Endothelial cell of hepatic sinusoid (primary cell): Measurements from ENCODE around the gene ANKRD2.
"Not testable (repeated sequence)": the region's sequence is repeated elsewhere in the genome, so short reads cannot be mapped to it uniquely, and the experiment has no call there.

Experiments
- in situ Hi-C: cut with HindIII; loops from 2 replicates; pipeline ENCODE4 v1.10.0; 2017; ENCODE audit warnings: low sequenced_read_pairs

The ANKRD2 gene

GRCh38 chr10:97570146-97570788, 2.3 kb upstream of the ANKRD2 start:
- in situ Hi-C loops = no loop called here

- in situ Hi-C loops = no loop called here
These were observed 1.6 kb upstream of the ANKRD2 start for GRCh38 chr10:97570789-97571471.

- in situ Hi-C loops = no loop called here
These were observed 957 bp upstream of the ANKRD2 start for GRCh38 chr10:97571622-97572021.

GRCh38 chr10:97573021-97573420, 442 bp downstream of the ANKRD2 start:
- in situ Hi-C loops = no loop called here

GRCh38 chr10:97573672-97574071, 1.1 kb downstream of the ANKRD2 start:
- in situ Hi-C loops = no loop called here

- in situ Hi-C loops = no loop called here
These were observed 2.0 kb downstream of the ANKRD2 start for GRCh38 chr10:97574374-97575126.

GRCh38 chr10:97575127-97575668, 2.6 kb downstream of the ANKRD2 start:
- in situ Hi-C loops = no loop called here

- in situ Hi-C loops = not testable (repeated sequence)
These were observed 3.9 kb downstream of the ANKRD2 start for GRCh38 chr10:97576487-97576886.

- in situ Hi-C loops = no loop called here
These were observed 5.1 kb downstream of the ANKRD2 start for GRCh38 chr10:97577701-97578100.

- in situ Hi-C loops = no loop called here
These were observed 5.7 kb downstream of the ANKRD2 start for GRCh38 chr10:97578171-97578844.

- in situ Hi-C loops = no loop called here
These were observed 8.1 kb downstream of the ANKRD2 start for GRCh38 chr10:97580421-97581367.

GRCh38 chr10:97582169-97582568, 9.6 kb downstream of the ANKRD2 start:
- in situ Hi-C loops = no loop called here

GRCh38 chr10:97583476-97583875, 10.9 kb downstream of the ANKRD2 start:
- in situ Hi-C loops = no loop called here

GRCh38 chr10:97584060-97584797, 11.7 kb downstream of the ANKRD2 start, which contains the start of gene HOGA1:
Gene HOGA1, plus strand, starts transcription at chr10:97584389. Its CDS starts 315 bp downstream, at chr10:97584704.
- in situ Hi-C loops = no loop called here

GRCh38 chr10:97584798-97585438, 12.3 kb downstream of the ANKRD2 start:
- in situ Hi-C loops = no loop called here

- in situ Hi-C loops = no loop called here
These were observed 12.8 kb downstream of the ANKRD2 start for GRCh38 chr10:97585439-97585811.

GRCh38 chr10:97587183-97587582, 14.6 kb downstream of the ANKRD2 start:
- in situ Hi-C loops = no loop called here

- in situ Hi-C loops = no loop called here
These were observed 16.9 kb downstream of the ANKRD2 start, which contains the start of gene C10orf62 for GRCh38 chr10:97589479-97589878. Gene C10orf62, plus strand, starts transcription at chr10:97589721. Its CDS starts 177 bp downstream, at chr10:97589898.
